Endothelial cell of umbilical vein (primary cell): ENCODE data around the gene AP3M1.

ENCODE experiments used
- EZH2 ChIP-seq: IDR thresholded peaks from 2 replicates; pipeline ENCODE4 v1.6.1; 2012; ENCODE audit warnings: borderline replicate concordance, low read depth, mild to moderate bottlenecking, moderate library complexity, low read length, inconsistent platforms; ENCODE audit not compliant: severe bottlenecking
- GATA2 ChIP-seq: IDR thresholded peaks from 2 replicates; pipeline ENCODE4 v1.7.0; 2011; ENCODE audit warnings: low read depth, mild to moderate bottlenecking, moderate library complexity, mixed read lengths, low read length; ENCODE audit not compliant: insufficient read length, insufficient read depth
- JUN ChIP-seq: IDR thresholded peaks from 2 replicates; pipeline ENCODE4 v1.6.1; 2011; ENCODE audit warnings: borderline replicate concordance, low read depth; ENCODE audit not compliant: insufficient read length, insufficient read depth
- MYC ChIP-seq: IDR thresholded peaks from one replicate; pipeline ENCODE4 v1.6.1; 2011; ENCODE audit warnings: mild to moderate bottlenecking, low read depth, low read length
- POLR2A ChIP-seq: IDR thresholded peaks from 2 replicates; pipeline ENCODE4 v1.6.1; 2012; ENCODE audit warnings: low read depth, mild to moderate bottlenecking, control low read depth, low read length
- POLR2AphosphoS5 ChIP-seq: IDR thresholded peaks from 2 replicates; pipeline ENCODE4 v1.6.1; 2012; ENCODE audit warnings: low read depth, mild to moderate bottlenecking, control low read depth, low read length, moderate library complexity; ENCODE audit not compliant: insufficient read depth
- TF ChIP-seq, protein P1 (sequence below), 2 donors: IDR thresholded peaks; 1 replicate in 1 of 2; 2 replicates in 1 of 2; pipeline ENCODE4 v1.5.1; 2011; ENCODE audit warnings: low read length in 2 of 2, mild to moderate bottlenecking in 2 of 2, moderate library complexity in 2 of 2, control low read depth in 1 of 2, inconsistent platforms in 1 of 2, low read depth in 1 of 2; ENCODE audit not compliant: insufficient read depth in 1 of 2; ENCODE audit errors: extremely low read depth in 1 of 2

DNA sequence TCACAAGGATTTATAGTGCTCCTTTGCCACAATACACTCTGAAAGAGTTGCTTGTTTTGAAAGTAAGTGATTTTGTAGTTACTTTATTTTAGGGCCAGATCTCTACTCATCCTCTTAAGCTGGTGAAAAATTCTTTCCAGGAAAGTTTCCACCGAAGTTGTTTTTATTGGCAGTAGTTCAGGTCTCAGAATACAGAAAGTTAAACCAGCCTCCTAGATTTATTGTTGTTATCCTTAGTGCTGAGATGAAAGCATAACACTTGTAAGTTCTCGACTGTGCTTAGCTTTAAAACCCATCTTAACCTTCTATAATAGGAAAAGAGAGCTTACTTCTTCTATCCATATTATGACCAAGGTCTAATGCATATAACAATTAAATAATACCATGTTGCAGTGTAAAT, 5.5 kb downstream of the AP3M1 start:
- TF ChIP-seq POLR2A (no peak), EZH2 (no peak), JUN (no peak), GATA2 (no peak), POLR2AphosphoS5 (no peak), MYC (no peak)
- TF ChIP-seq, protein P1, sequence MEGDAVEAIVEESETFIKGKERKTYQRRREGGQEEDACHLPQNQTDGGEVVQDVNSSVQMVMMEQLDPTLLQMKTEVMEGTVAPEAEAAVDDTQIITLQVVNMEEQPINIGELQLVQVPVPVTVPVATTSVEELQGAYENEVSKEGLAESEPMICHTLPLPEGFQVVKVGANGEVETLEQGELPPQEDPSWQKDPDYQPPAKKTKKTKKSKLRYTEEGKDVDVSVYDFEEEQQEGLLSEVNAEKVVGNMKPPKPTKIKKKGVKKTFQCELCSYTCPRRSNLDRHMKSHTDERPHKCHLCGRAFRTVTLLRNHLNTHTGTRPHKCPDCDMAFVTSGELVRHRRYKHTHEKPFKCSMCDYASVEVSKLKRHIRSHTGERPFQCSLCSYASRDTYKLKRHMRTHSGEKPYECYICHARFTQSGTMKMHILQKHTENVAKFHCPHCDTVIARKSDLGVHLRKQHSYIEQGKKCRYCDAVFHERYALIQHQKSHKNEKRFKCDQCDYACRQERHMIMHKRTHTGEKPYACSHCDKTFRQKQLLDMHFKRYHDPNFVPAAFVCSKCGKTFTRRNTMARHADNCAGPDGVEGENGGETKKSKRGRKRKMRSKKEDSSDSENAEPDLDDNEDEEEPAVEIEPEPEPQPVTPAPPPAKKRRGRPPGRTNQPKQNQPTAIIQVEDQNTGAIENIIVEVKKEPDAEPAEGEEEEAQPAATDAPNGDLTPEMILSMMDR (IDR thresholded peaks at IDR 0.05; ENCODE audit: extremely low read depth in 1 of 2, insufficient read depth in 1 of 2, low read depth in 1 of 2, low read length in 2 of 2), result no peak
